Measurements from ENCODE around the gene TLCD1.

Gene TLCD1

GRCh38 chr17:28726226-28726626 is at the start of gene TLCD1:
Gene TLCD1 (minus strand): TSS chr17:28726233. CDS start chr17:28726097, 136 bp downstream.
- DNase-seq, result peak; percentile 76

DNA sequence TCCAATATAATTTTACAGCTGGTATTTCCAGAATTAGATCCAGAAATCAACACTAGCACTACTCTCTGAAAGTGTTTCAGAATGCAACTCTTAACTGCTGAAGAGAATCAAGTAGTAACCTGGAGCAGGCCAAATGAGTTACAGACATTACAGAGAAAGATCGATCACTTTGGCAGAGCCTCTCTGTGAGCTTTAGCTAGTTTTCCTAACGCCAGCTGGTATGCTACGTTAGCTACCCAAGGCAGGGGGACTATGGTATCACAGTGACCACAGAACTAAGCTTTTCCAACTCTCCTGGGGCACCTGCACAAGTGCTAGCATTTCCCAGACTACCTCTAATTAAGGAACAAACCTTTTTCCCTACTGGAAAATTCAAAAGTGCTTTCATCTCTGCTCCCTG is 48.2 kb upstream of the TLCD1 start:
- DNase-seq, result no peak

- DNase-seq, result no peak
These were observed 47.7 kb upstream of the TLCD1 start for GRCh38 chr17:28773736-28774135.

GRCh38 chr17:28765038-28765437 is 39.0 kb upstream of the TLCD1 start:
- DNase-seq, result no peak

GRCh38 chr17:28763804-28764266 is 37.8 kb upstream of the TLCD1 start:
- peak; percentile 66 for DNase-seq

DNA sequence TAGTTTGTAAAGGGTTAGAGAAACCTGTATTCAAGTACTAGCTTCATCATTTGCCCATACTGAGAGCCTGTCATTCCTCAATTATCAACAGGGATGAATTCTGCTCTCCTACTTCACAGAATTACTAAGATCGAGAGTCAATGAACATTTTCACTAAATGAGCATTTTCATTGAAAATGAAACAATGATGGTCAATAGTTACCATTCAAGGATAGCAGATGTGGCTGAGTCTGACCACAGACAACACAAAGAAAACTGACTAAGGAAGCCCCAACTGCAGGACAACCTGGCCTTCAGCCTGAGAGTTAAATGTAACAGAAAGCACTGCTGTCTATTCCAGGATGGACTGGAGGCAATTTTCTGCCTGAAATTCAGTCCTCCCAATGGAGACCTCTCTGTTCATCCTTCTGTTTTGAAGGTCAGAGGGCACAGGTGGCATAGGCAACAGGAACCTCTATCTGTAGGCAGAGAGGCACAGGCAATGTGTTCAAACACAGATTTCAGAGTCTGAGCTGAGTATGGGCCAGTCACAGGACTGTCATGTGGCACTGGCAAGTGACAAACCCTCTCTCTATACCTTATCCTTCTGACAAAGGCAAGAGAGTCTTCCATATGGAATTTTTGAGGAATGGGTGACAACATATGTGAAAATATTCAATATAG is 37.2 kb upstream of the TLCD1 start:
- DNase-seq, result no peak

DNA sequence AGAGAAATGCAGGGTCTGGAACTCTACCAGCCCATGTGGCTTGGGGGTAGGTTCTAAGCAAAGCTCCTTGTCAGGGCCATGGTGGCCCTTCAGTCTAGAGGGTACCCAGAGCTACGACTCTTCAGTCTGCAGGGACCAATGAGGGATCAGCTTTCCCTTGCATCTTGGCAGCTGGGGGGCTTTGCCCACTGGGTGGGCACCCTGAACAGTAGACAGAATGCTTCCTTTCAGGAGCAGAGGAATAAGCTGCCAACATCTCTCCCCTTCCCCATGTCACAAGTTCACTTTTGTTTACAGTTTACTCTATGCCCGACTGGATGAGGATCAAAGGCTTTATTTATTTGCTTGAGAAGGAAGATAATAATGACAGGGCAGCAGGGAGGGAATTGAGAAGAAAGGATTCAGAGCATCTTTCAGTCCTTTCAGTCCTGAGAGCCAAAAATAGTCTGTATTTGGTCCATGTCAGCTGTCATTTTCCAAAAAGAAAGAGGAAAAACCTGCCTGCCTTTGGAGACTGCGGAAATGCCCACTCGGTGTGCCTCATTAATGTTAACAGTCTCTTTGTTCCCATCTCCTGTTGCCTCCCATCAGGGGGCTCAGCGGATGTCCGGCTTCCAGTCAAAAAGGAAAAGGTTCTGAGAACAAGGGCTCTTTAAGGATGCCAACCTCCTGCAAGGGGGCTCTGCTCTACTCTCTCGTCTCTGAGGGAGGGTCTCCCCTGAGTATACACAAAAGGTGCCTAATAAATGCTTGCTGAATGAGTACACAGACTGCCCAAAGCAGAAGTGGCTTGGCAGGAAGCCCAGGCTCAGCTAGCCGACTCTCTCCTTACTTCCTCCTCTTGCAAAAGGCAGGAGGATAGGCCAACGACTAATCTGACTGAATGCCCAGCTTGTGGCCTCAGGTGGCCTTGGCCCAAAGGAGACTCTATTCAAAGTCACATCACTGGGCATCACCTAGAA is 34.8 kb upstream of the TLCD1 start:
- DNase-seq, result no peak

DNA sequence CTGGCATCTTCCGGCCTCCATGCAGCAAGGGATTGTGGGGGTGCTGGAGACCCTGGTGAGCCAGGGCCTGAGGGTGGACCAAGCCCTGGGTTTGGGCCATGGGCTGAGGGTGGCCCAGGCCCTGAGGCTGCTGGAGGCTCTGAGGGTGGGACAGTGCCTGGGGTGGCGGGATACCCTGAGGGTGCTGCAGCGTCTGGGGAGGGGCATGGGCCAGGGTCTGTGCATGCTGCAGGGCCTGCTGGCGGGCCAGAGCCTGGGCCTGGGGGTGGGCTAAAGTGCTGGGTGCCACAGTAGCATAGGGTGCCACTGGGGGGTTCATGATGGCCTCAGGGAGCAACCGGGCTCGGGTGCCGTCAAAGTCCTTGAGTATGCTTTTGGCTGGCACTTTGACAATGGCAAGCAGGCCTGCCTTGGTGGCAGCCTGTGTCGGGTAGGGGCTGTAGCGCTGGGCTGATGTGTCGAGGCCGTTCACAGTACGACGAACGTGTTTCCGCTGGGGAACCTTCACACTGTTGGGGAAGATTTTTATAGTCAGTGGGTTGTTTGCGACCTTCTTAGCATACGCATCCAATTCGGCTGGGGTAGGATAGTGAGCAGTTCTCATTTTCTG is 33.3 kb upstream of the TLCD1 start:
- DNase-seq, result no peak

DNA sequence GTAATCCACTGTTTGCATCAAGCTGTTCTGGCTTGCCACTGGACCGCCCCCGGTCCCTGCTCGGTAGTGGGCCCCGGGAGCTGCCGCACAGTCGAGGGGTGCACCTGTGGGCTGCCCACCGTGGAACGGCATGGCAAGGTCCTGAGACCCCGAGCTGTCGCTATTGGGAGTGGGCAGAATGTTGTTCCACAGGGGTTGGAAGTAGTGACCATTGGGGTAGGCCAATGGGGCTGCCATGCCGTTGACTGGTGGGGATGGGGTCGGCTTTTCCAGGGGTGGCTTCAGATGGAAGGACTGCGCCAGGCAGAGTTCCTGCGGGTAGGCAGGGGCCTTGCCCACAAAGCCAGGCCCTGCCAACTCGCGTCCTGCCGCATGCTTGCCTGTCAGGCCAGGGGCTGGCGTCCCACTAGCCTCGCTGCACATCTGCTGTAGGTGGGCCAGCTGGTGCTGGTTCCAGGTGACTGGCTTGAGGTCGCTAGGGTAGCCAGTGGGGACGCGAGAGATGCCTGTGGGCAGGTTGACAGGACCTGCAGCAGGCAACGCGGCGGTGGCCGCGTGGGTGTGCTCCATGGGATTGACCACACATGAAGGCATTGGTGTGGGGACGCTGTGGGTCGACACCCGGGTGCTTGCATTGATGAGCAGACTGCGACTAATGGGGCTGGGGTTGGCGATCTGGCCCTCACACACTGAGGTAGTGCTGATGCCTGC is 32.5 kb upstream of the TLCD1 start:
- no peak for DNase-seq

GRCh38 chr17:28756049-28756804 is 30.2 kb upstream of the TLCD1 start:
- DNase-seq, result no peak

- DNase-seq, result no peak
These were observed 29.5 kb upstream of the TLCD1 start for GRCh38 chr17:28755486-28755885.

GRCh38 chr17:28751600-28752366 is 25.8 kb upstream of the TLCD1 start:
- no peak for DNase-seq

DNA sequence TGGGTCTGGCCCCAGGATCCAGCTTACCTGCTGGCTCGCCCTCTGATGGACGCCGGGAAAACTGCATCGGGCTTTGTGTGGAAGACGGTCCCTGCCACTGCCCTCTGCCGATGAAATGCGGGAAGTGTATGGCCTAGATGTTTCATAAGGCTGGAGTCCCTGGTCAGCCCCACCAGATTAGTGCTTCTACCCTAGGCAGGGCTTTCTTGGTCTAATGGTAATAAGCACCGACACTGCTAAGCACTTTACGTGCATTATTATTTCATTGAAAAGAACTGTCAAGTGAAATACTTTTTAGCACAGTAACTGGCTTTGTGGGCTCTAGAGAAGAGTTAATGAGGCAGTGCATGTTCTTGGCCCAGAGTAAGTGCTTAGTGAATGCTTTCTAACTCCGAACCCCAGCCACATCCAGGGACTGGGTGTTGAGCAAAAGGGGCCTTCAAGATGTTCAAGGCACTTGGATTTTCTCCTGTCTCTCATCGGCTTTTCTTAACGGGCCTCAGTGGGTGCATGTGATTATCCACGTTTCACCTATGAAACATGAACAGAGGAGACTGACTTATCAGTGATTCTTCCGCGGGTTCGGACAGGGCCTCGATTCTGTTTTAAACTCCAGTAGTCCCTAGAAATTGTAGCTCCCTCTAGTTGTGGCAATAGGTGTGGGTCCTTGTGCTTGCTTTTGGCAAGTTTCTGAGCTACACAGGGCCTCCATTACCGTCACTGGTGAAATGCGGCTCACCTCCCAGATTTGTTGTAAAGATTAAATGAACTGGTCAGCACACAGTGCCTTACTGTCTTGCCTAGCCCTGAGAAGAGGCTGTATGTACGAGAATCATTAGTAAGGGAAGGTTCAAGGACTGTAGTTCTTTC is 24.4 kb upstream of the TLCD1 start:
- peak; percentile 84 for DNase-seq

GRCh38 chr17:28749516-28750177 is 23.6 kb upstream of the TLCD1 start:
- no peak for DNase-seq

GRCh38 chr17:28748852-28749515 is 23.0 kb upstream of the TLCD1 start:
- DNase-seq, result no peak

- DNase-seq, result no peak
These were observed 22.0 kb upstream of the TLCD1 start for GRCh38 chr17:28747801-28748750.

DNA sequence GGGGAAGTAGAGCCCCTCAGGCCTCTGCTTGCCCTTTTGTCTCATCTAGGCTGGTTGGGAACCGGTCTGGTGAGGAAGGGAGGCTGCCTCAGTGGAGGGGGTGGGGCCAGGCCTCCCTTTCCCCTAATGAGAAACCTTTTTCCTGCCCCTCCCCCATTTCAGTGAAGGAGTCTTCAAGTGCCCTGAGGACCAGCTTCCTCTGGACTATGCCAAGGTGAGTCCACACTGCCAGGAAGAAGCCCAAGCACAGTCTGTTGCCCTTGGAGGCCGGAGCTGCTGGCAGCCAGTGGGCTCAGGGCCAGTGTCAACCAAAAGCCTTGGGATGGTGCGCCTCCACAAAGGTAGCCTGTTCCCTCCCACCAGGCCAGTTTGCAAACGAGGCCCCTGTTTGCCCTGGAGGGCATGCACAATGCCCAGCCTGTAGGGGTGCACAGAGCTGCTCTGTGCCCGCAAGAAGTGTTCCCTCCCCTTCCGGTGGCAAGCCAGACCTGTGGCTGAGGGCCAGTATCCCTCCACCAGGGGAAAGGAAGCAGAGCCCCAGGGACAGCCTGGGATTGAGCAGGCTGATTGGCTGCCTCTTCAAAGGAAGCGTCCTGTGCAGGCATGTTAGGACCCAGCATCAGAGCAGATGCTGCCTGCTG is 21.1 kb upstream of the TLCD1 start:
- DNase-seq, result no peak
